GM21447 (cell line): ENCODE results near the gene TENM4.

Source experiments
- ATAC-seq: cut with Tn5 transposase; IDR thresholded peaks from one replicate; pipeline ENCODE4 v1.9.1; 2021; ENCODE audit not compliant: unreplicated experiment

The TENM4 gene

GRCh38 chr11:79421820-79422219, 19.0 kb downstream of the TENM4 start:
- ATAC-seq: no peak

GRCh38 chr11:79419120-79419519, 21.7 kb downstream of the TENM4 start:
- ATAC-seq: no peak

GRCh38 chr11:79418241-79418640, 22.6 kb downstream of the TENM4 start:
- ATAC-seq: no peak

GRCh38 chr11:79417069-79417920, 23.5 kb downstream of the TENM4 start:
- ATAC-seq: no peak

GRCh38 chr11:79415912-79416311, 24.9 kb downstream of the TENM4 start:
- ATAC-seq: no peak

- no peak for ATAC-seq
Measured at GRCh38 chr11:79415411-79415810, 25.4 kb downstream of the TENM4 start.

GRCh38 chr11:79414644-79415317, 26.0 kb downstream of the TENM4 start:
- ATAC-seq: no peak

GRCh38 chr11:79414041-79414440, 26.8 kb downstream of the TENM4 start:
- ATAC-seq: no peak

- no peak for ATAC-seq
Measured at GRCh38 chr11:79413268-79413667, 27.6 kb downstream of the TENM4 start.

GRCh38 chr11:79412761-79413160, 28.1 kb downstream of the TENM4 start:
- ATAC-seq: no peak

GRCh38 chr11:79409330-79409729, 31.5 kb downstream of the TENM4 start:
- ATAC-seq: no peak

GRCh38 chr11:79406376-79406775, 34.5 kb downstream of the TENM4 start:
- peak; percentile 87 for ATAC-seq

- ATAC-seq: no peak
Measured at GRCh38 chr11:79404806-79405205, 36.0 kb downstream of the TENM4 start.

GRCh38 chr11:79404325-79404724, 36.5 kb downstream of the TENM4 start:
- ATAC-seq: no peak

- ATAC-seq: no peak
Measured at GRCh38 chr11:79403839-79404238, 37.0 kb downstream of the TENM4 start.

- no peak for ATAC-seq
Measured at GRCh38 chr11:79402912-79403311, 37.9 kb downstream of the TENM4 start.

GRCh38 chr11:79400717-79401330, 40.0 kb downstream of the TENM4 start:
- ATAC-seq: peak; percentile 61

GRCh38 chr11:79400206-79400605, 40.6 kb downstream of the TENM4 start:
- no peak for ATAC-seq

GRCh38 chr11:79397252-79397651, 43.6 kb downstream of the TENM4 start:
- ATAC-seq: no peak

GRCh38 chr11:79396674-79397073, 44.2 kb downstream of the TENM4 start:
- no peak for ATAC-seq

GRCh38 chr11:79396001-79396400, 44.8 kb downstream of the TENM4 start:
- no peak for ATAC-seq
